ENCODE results near the gene RGL1. TPM values are rescaled to one million over a fixed set of nuclear protein-coding genes. Genes with fewer than 3 reads are reported as not detected.

The RGL1 gene
- polyA plus RNA-seq, 6 donors from 2014 or later: 0.09 to 0.29 (median 0.13) TPM; not detected in 3

DNA sequence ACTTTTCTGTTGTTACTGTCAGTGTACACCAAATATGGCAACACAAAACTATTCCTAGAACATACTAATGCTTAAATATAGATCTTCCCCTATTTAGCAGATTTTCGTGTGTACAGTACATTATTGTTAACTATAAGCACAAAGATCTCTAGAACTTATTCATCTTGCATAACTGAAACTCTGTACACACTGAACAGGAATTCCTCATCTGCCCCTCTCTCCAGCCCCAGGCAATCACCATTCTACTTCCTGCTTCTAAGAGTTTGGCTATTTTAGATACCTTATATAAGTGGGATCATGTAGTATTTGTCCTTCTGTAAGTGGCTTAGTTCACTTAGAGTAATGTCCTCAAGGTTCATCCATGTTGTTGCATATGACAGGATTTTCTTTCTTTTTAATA is 4.5 kb upstream of the RGL1 start:
- ATAC-seq (ENCODE audit: low read depth in 2 of 2) (no peak), DNase-seq (no peak)
- peaks cover 16 to 19% (median 19%) of the 10 kb centered on the region in 3 donors for H3K27me3 Mint-ChIP-seq
- H3K36me3 Mint-ChIP-seq: peaks cover 4 to 11% of the 10 kb centered on the region in 2 donors
- peaks cover 9 to 44% (median 14%) of the 10 kb centered on the region in 7 donors for H3K9me3 Mint-ChIP-seq
- H3K4me1 Mint-ChIP-seq: peaks cover 4% of the 10 kb centered on the region in 3 donors
- H3K4me3 Mint-ChIP-seq: no peak overlapping the region
- H3K27ac Mint-ChIP-seq: no peak overlapping the region

DNA sequence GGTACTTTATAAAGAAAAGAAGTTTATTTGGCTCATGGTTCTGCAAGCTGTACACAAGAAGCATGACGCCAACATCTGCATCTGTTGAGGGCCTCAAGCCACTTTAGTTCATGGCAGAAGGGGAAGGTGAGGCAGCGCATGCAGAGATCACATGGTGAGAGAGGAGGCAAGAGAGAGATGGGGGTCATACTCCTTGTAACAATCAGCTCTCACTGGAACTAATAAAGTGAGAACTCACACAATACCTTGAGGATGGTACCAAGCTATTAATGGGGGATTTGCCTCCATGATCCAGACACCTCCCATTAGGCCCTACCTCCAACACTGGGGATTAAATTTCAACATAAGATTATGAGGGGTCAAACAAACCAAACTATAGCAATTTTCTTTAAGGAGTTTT is 3.3 kb upstream of the RGL1 start:
- Mint-ChIP-seq H3K9me3 (peaks cover 9 to 44% (median 14%) of the 10 kb centered on the region in 7 donors), H3K27ac (no peak overlapping the region)
- ATAC-seq (ENCODE audit: low read depth in 2 of 2): no peak

DNA sequence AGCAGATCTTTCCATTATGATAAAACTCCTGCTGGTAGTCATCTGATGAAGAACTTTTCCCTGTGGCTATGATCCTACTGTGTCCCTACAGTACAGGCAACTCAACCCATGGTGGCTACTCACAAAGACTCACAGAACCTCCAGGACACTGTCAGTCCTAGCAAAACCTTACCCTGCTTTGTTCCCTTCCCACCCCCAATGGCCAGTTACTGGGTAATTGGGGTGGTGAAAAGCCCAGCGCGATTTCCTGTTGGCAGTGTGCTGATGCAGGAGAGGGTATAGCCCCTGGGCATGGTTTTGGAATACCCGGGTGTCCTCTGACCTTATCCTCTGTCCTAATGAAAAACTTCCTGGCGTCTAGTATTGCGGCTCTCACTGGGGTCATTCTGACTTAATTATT is 533 bp upstream of the RGL1 start:
- Mint-ChIP-seq H3K4me3 (peak overlapping the region in 3 of 8 donors; percentile 33 to 66 (median 41)), H3K27ac (no peak overlapping the region), H3K36me3 (peaks cover 4 to 11% of the 10 kb centered on the region in 2 donors), H3K9me3 (peaks cover 9 to 41% (median 14%) of the 10 kb centered on the region in 7 donors), H3K4me1 (peaks cover 4 to 6% (median 6%) of the 10 kb centered on the region in 3 donors), H3K27me3 (peaks cover 35 to 37% (median 35%) of the 10 kb centered on the region in 3 donors)
- no peak for DNase-seq
- no peak for ATAC-seq (ENCODE audit: low read depth in 2 of 2)

More for the DNA sequence above, 3.3 kb upstream of the RGL1 start:
- peaks cover 4 to 6% (median 6%) of the 10 kb centered on the region in 3 donors for H3K4me1 Mint-ChIP-seq
- DNase-seq: no peak
- H3K27me3 Mint-ChIP-seq: peaks cover 21 to 30% (median 27%) of the 10 kb centered on the region in 3 donors
- H3K36me3 Mint-ChIP-seq: peaks cover 4 to 11% of the 10 kb centered on the region in 2 donors
- no peak overlapping the region for H3K4me3 Mint-ChIP-seq

DNA sequence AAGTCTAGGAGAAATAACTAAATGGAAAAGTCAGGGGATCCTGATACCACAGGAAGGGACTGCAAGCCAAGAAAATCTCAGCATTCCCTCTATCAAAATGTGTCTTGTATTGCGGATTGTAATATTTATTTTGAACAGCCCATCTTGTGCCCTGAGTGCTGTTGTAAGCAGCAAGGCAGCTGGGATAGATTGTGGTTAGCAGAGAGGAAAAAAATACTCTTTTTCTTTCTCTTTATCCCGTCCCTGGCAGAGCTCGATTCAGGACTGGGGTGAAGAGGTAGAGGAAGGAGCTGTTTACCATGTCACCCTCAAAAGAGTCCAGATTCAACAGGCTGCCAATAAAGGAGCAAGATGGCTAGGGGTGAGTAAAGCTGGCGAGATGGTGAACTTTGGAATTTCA is 1.2 kb downstream of the RGL1 start:
- H3K27me3 Mint-ChIP-seq: peaks cover 35 to 37% (median 35%) of the 10 kb centered on the region in 3 donors
- ATAC-seq (ENCODE audit: low read depth in 2 of 2) (no peak), DNase-seq (no peak)
- H3K36me3 Mint-ChIP-seq: peaks cover 0 to 11% of the 10 kb centered on the region in 2 donors
- H3K27ac Mint-ChIP-seq: no peak overlapping the region
- peaks cover 4 to 6% (median 6%) of the 10 kb centered on the region in 3 donors for H3K4me1 Mint-ChIP-seq
- no peak overlapping the region for H3K4me3 Mint-ChIP-seq
- H3K9me3 Mint-ChIP-seq: peaks cover 4 to 23% (median 11%) of the 10 kb centered on the region in 7 donors

DNA sequence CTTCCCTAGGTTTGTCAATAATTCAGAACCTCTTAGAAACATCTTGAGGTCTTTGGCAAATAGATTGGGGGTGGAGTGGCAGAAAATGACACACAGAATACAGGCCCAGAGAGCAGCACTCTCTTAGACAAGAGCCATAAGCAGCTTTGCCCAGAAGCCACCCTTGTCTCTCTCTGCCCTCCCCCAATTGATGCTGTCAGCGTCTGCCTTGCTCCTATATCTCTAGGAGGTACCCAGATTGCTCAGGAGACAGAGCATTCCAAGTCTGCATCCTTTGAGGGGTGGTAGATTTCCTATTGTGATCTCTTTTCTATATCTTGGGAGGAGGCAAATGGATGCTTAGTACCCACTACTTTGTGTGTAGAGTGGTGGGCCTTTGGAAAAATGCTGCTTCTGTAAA is 1.8 kb downstream of the RGL1 start:
- ATAC-seq (ENCODE audit: low read depth in 2 of 2) (no peak), DNase-seq (no peak)
- Mint-ChIP-seq H3K36me3 (peaks cover 0 to 6% of the 10 kb centered on the region in 2 donors), H3K4me1 (peaks cover 4 to 6% (median 6%) of the 10 kb centered on the region in 3 donors), H3K27ac (no peak overlapping the region), H3K9me3 (peaks cover under 1 to 18% (median 7%) of the 10 kb centered on the region in 7 donors), H3K27me3 (peaks cover 31 to 37% (median 35%) of the 10 kb centered on the region in 3 donors), H3K4me3 (no peak overlapping the region)

DNA sequence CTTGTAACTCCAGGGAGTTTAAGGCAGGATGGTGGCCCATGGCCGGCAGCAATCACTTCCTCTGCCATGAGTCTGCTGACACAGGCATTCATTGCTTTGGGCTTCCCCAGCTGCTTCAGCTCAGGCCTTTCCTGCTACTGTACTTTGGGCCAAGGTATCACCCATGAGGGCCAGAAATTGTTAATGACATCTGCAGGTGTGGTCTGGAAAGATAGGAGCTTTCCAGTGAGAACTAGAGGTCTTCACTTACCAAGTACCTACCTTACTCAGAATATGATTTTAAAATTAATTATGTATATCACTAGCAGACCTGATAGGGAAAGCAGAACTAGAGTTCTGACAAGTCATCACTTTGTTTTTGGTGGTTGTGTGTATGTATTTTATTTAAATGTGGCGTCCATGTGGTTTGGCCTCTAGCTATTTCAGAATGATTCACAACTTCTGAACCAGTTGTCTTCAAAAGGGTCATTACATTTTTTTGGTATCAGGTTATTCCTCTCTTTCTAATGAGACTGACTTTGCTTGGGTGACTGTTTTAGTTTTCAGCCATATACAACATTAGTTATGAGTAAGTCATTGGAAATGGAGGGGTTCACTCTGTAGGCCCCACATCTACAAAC is 2.7 kb downstream of the RGL1 start:
- Mint-ChIP-seq H3K27ac (no peak overlapping the region), H3K4me1 (peaks cover 4 to 6% (median 6%) of the 10 kb centered on the region in 3 donors), H3K4me3 (no peak overlapping the region), H3K9me3 (peaks cover 0 to 9% (median 0%) of the 10 kb centered on the region in 7 donors), H3K36me3 (no peaks in the 10 kb centered on the region), H3K27me3 (peaks cover 29 to 40% (median 35%) of the 10 kb centered on the region in 3 donors)
- no peak for ATAC-seq (ENCODE audit: low read depth in 2 of 2)
- DNase-seq: no peak

DNA sequence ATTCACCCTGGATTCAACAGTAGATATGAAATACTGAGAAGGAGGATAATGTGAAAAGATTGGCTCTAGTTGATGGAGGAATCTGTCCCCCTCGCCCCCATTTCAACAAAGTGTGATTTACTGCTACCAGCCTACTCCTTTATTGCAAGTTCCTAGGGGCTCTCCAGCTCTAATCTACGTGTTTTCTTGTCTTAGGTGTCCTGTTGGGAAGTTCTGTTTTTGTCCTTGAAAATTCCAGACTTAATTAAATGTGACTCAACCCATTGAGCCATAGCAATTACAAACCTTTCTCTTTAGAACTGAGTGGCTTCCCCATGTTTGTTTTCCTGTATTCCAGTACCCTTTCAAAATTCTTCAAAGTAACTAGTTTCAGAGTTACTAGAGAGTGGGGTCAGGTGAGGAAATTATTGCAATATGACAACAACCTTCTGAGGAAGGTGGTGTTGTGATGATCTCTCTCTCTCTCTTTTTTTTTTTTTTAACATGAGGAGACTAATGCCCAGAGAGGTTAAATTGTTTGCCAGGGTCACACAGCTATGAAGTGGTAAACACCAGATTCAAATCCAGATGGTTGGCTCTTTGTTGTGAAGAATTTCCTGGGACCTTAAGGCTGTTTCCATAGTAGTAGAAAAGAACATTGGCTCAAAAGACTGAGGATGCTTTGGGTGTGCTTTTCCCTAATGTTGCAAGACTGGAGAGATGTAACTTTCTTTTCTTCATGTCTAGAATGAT is 3.5 kb downstream of the RGL1 start:
- H3K4me3 Mint-ChIP-seq: no peak overlapping the region
- peaks cover 0 to 4% (median 0%) of the 10 kb centered on the region in 7 donors for H3K9me3 Mint-ChIP-seq
- H3K27ac Mint-ChIP-seq: no peak overlapping the region
- H3K4me1 Mint-ChIP-seq: peaks cover 4 to 6% (median 6%) of the 10 kb centered on the region in 3 donors
- no peak for DNase-seq
- no peaks in the 10 kb centered on the region for H3K36me3 Mint-ChIP-seq
- H3K27me3 Mint-ChIP-seq: peaks cover 24 to 38% (median 29%) of the 10 kb centered on the region in 3 donors
- no peak for ATAC-seq (ENCODE audit: low read depth in 2 of 2)

DNA sequence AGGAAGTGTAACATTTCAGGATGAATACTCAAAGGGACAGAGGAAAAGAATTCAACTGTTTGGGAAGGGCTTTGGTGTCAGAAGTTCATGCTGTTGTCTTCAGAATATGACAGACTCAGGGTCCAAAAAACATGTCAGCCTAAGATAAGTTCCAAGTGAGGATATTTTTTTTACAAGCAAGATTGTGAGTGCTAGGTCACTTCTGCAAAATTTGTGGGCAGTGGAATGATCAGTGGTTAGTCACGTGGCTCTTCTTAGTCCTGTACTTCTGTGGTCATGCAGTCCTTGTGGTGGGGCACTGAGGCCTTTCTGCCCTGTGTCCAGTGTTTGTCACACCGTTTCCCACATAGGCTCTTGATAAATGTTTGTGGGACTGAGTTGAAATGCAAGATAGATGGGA is 5.2 kb downstream of the RGL1 start:
- no peaks in the 10 kb centered on the region for H3K36me3 Mint-ChIP-seq
- H3K27me3 Mint-ChIP-seq: peaks cover 20 to 28% (median 22%) of the 10 kb centered on the region in 3 donors
- peaks cover 4 to 5% (median 5%) of the 10 kb centered on the region in 3 donors for H3K4me1 Mint-ChIP-seq
- no peaks in the 10 kb centered on the region for H3K9me3 Mint-ChIP-seq
- DNase-seq (no peak), ATAC-seq (ENCODE audit: low read depth in 2 of 2) (no peak)
- no peak overlapping the region for H3K4me3 Mint-ChIP-seq
- H3K27ac Mint-ChIP-seq: no peak overlapping the region

DNA sequence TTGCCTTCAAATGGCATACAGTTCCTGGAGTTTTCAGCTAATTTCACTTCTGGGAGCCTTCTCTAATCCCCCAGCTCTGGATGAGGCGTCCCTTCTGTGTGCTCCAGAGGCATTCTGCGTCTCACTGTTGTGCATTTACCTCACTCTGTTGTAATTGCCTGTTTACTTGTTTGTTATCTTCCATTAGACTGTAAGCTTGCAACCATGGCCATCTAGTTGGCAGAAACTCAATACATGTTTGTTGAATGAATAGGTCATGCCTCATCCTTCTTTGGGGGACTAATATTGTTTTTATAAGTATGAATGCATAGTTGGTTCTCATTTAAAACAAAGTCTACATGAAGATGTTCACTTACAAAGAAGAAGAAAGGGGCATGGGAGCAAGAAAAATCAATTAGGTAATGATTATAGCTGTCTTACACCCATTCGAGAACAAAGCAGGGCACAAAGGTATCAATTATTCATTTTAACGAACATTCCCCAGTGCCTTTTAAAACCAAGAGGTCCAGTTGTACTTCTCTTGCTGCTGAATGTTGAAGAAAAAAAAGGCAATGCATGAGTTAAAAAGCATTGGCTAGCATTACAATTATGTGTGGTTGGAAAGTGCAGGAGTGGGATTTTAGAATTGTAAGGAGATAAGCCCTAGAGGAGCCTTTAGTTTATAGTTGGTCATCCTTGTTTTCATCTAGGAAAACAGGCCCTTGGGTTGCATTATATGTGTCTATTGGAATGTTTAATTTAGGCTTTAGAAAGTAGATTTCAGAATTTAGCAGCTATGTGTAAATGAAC is 6.0 kb downstream of the RGL1 start:
- Mint-ChIP-seq H3K4me3 (no peak overlapping the region), H3K36me3 (no peaks in the 10 kb centered on the region), H3K9me3 (no peaks in the 10 kb centered on the region), H3K27me3 (peaks cover 15 to 21% (median 18%) of the 10 kb centered on the region in 3 donors), H3K27ac (no peak overlapping the region), H3K4me1 (no peaks in the 10 kb centered on the region)
- ATAC-seq (ENCODE audit: low read depth in 2 of 2) (no peak), DNase-seq (no peak)

DNA sequence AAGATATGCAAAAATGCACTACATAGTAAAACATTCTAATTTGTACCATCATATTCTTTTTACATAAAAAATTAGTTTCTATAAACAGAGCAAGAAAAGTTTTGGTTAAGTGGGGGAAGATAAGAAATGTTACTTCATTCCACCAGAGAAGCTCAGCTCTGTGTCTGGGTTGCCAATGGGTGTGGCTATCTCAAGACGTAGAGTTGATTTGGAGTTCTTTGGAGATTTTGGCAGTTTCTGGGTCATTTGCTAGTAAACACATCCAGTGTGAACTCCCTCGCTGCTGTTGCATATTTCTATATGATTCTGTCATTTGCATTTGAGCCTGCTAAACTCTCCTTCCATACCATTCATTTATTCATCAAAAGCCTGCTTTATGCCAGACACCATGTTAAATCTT is 7.2 kb downstream of the RGL1 start:
- Mint-ChIP-seq H3K27me3 (peaks cover 3 to 14% (median 9%) of the 10 kb centered on the region in 3 donors), H3K4me3 (no peak overlapping the region), H3K4me1 (peaks cover 0 to 2% (median under 1%) of the 10 kb centered on the region in 3 donors), H3K36me3 (no peaks in the 10 kb centered on the region), H3K27ac (no peak overlapping the region), H3K9me3 (no peaks in the 10 kb centered on the region)
- DNase-seq (no peak), ATAC-seq (ENCODE audit: low read depth in 2 of 2) (no peak)

DNA sequence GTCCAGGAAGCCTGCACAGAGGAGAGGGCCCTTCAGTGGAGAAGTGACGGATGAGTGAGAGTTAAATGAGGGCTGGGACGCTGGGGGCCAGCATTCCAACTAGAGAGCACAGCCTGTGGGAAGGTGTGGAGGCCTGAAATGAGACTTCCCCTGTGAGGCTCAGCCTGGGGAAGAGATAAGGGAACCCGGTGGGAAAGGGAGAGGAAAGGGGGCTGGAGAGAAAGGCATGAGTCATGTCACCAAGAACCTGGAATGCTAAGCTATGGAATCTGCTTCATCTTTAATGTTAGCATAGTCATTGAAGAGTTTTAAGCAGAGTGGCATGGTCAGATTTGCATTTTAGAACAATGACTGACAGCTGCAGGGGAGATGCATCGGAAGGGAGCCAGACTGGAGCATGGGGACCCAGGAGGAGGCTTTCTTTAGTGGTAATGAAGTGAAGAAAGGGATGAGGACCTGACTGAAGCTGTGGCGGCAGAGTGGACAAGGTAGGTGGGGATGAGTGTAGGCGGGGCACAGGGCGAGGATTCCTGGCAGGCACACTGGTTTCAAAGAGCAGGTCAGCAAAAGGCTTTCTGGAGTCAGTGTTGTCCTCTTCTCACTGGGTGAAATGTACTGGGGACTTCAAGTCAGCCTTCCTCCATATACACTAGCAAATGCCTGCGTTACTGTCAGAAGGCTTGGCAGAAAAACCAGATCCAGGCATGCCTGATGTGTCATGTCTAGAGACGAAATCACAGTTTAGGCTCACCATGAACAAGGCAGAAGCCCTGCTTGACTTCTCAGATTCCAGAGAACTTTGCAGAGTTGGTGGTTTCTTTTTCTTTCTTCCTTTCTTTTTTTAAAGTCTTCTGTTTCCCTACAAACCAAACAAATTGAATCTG is 8.0 kb downstream of the RGL1 start:
- ATAC-seq (ENCODE audit: low read depth in 2 of 2) (no peak), DNase-seq (no peak)
- peak overlapping the region in 1 of 6 donors; percentile 8 for H3K27ac Mint-ChIP-seq
- H3K4me3 Mint-ChIP-seq: no peak overlapping the region
- peaks cover 0 to 11% (median 7%) of the 10 kb centered on the region in 3 donors for H3K27me3 Mint-ChIP-seq
- H3K4me1 Mint-ChIP-seq: peaks cover 2 to 7% (median 6%) of the 10 kb centered on the region in 3 donors
- no peaks in the 10 kb centered on the region for H3K9me3 Mint-ChIP-seq
- H3K36me3 Mint-ChIP-seq: no peaks in the 10 kb centered on the region

DNA sequence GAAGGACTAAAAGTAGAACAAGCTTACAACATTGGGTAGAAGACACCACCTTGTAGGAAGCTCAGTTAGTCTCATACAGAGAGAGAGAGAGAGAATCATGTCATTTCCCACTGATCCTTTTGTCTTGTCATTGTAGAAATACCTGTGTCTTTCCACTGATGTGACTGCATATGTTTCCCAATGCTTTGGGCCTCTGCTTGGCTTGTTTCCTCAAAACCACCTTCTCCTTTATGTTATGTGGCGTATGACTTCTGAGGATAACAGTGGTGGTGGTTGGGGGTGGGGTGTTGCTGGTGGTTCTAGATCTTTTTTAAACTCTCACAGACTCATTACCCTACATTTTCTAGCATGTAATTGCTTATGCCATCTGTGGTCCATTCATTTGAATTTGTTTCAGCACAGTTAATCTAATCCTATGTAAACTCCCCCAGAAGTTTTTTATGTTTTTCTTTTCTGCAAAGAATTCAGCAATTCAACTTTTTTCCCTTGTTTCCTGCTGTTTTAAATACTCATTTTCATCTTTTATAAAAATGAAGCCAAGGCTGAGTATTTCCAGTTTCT is 9.3 kb downstream of the RGL1 start:
- peaks cover 2 to 7% (median 6%) of the 10 kb centered on the region in 3 donors for H3K4me1 Mint-ChIP-seq
- DNase-seq: no peak
- H3K36me3 Mint-ChIP-seq: no peaks in the 10 kb centered on the region
- no peaks in the 10 kb centered on the region for H3K9me3 Mint-ChIP-seq
- no peak for ATAC-seq (ENCODE audit: low read depth in 2 of 2)
- no peak overlapping the region for H3K4me3 Mint-ChIP-seq
- no peak overlapping the region for H3K27ac Mint-ChIP-seq
- peaks cover 0 to 7% (median 0%) of the 10 kb centered on the region in 3 donors for H3K27me3 Mint-ChIP-seq
